GM21737 (cell line): ENCODE data around the gene RERE.
A peak's percentile ranks its signal among the peaks of the same experiment; 100 is the strongest.
"Not testable (repeated sequence)": the region's sequence is repeated elsewhere in the genome, so short reads cannot be mapped to it uniquely, and the experiment has no call there.

Experiments used
- ATAC-seq: cut with Tn5 transposase; IDR thresholded peaks from one replicate; pipeline ENCODE4 v1.9.1; 2021; ENCODE audit warnings: mild to moderate bottlenecking, moderate library complexity; ENCODE audit not compliant: unreplicated experiment

Gene RERE

GRCh38 chr1:8619917-8620502 lies 197.4 kb downstream of the RERE start:
- not testable (repeated sequence) for ATAC-seq

GRCh38 chr1:8619419-8619818 lies 198.0 kb downstream of the RERE start:
- not testable (repeated sequence) for ATAC-seq

GRCh38 chr1:8616791-8617190 lies 200.6 kb downstream of the RERE start:
- ATAC-seq, result not testable (repeated sequence)

- ATAC-seq, result not testable (repeated sequence)
Observed at GRCh38 chr1:8611634-8612515, 205.6 kb downstream of the RERE start.

- ATAC-seq, result no peak
Observed at GRCh38 chr1:8607906-8608305, 209.5 kb downstream of the RERE start.

GRCh38 chr1:8604041-8604945 lies 213.1 kb downstream of the RERE start:
- ATAC-seq, result peak; percentile 82

- no peak for ATAC-seq
Observed at GRCh38 chr1:8603220-8603616, 214.2 kb downstream of the RERE start.

- ATAC-seq, result no peak
Observed at GRCh38 chr1:8602471-8603219, 214.8 kb downstream of the RERE start.

GRCh38 chr1:8600336-8600735 lies 217.1 kb downstream of the RERE start:
- ATAC-seq, result no peak

GRCh38 chr1:8599646-8600212 lies 217.7 kb downstream of the RERE start:
- no peak for ATAC-seq

- no peak for ATAC-seq
Observed at GRCh38 chr1:8598783-8599182, 218.7 kb downstream of the RERE start.

- no peak for ATAC-seq
Observed at GRCh38 chr1:8598060-8598724, 219.2 kb downstream of the RERE start.

- no peak for ATAC-seq
Observed at GRCh38 chr1:8597455-8597854, 220.0 kb downstream of the RERE start.

- no peak for ATAC-seq
Observed at GRCh38 chr1:8595941-8596340, 221.5 kb downstream of the RERE start.

GRCh38 chr1:8595332-8595731 lies 222.1 kb downstream of the RERE start:
- ATAC-seq, result no peak

GRCh38 chr1:8593292-8593691 lies 224.1 kb downstream of the RERE start:
- ATAC-seq, result not testable (repeated sequence)

- ATAC-seq, result no peak
Observed at GRCh38 chr1:8591569-8591968, 225.9 kb downstream of the RERE start.

- ATAC-seq, result no peak
Observed at GRCh38 chr1:8590721-8591351, 226.6 kb downstream of the RERE start.

GRCh38 chr1:8589571-8589970 lies 227.9 kb downstream of the RERE start:
- ATAC-seq, result no peak
